ENCODE results near the gene AATK. TPM values are rescaled to one million over a fixed set of nuclear protein-coding genes. Genes with fewer than 3 reads are reported as not detected.
A peak's percentile ranks its signal among the peaks of the same experiment; 100 is the strongest.

Gene AATK
- total RNA-seq, 1 donor from 2014 or later: 72.5 TPM

DNA sequence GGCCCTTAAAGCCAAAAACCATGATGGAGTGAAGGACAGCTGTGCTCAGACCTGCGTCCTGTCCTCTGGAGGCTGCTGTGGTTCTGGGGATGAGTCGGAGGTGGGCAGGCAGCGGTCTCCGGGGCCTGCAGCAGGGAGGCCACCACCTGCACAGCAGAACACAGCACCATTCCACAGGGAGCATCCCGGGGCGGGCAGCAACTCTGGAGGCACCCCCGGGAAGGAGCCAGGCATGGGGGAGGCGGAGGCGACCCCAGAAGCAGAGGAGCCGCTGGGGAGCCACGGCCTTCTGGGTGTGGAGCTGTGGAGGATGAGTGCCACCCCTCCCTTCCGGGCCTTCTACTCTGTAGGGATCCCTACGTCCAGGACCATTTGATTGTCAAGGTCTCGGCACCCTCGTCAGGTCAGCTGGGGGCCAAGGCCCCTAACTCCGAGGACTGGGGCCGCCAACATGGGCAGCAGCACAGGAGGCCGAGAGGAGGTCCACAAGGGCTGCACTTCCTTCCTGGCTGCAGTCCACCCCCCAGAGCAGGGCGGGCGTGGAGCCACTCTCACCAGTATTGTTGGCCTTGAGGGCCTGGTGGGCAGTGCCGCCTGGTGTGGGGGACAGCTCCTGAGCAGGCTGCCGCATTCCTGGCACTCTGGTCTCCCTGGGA is 32.9 kb upstream of the AATK start:
- DNase-seq: no peak
- peaks cover 8% of the 10 kb centered on the region for H3K4me1 ChIP-seq
- no peak overlapping the region for H3K27ac ChIP-seq
- H3K9me3 ChIP-seq: no peaks in the 10 kb centered on the region
- ATAC-seq: no peak
- H3K4me3 ChIP-seq: no peak overlapping the region
- intact Hi-C loops (cut with DNase I): no loop called here
- no peaks in the 10 kb centered on the region for H3K27me3 ChIP-seq
- peaks cover 7% of the 10 kb centered on the region for H3K36me3 ChIP-seq
- TF ChIP-seq, protein P1, sequence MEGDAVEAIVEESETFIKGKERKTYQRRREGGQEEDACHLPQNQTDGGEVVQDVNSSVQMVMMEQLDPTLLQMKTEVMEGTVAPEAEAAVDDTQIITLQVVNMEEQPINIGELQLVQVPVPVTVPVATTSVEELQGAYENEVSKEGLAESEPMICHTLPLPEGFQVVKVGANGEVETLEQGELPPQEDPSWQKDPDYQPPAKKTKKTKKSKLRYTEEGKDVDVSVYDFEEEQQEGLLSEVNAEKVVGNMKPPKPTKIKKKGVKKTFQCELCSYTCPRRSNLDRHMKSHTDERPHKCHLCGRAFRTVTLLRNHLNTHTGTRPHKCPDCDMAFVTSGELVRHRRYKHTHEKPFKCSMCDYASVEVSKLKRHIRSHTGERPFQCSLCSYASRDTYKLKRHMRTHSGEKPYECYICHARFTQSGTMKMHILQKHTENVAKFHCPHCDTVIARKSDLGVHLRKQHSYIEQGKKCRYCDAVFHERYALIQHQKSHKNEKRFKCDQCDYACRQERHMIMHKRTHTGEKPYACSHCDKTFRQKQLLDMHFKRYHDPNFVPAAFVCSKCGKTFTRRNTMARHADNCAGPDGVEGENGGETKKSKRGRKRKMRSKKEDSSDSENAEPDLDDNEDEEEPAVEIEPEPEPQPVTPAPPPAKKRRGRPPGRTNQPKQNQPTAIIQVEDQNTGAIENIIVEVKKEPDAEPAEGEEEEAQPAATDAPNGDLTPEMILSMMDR (IDR thresholded peaks at IDR 0.05): no peak

DNA sequence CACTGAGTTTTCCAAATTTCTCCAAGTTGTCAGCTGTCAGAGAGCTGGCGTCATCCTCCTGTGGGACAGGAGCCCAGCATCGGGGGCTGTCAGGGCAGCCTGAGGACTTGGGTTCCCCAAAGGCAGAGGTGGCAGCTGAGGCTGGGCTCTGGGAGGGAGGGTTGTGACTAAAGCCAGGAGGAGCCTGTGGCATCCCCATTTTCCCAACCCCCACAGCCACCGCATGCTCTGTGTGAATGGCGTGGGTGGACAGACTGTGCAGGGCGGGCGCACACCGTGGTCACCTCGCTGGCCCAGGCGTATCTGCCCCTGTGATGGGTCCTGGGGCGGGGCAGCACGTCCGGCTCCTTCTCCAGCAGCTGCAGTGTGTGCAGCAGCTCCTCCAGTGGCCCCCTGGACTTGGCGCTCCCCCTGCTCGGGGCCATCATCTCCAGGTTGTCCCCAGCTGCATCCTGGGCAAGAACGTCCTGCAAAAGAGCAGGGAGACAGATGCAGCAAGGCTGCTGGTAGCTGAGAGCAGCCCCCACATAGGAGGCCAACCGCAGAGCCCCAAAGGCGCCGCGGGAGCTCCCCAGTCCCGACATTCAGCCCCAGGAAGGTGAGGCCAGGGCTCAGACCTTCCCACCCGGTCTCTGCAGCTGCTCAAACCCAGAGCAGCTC is 31.9 kb upstream of the AATK start:
- no peak for ATAC-seq
- H3K4me1 ChIP-seq: peaks cover 8% of the 10 kb centered on the region
- intact Hi-C loops (cut with DNase I): no loop called here
- H3K27me3 ChIP-seq: no peaks in the 10 kb centered on the region
- peaks cover 7% of the 10 kb centered on the region for H3K36me3 ChIP-seq
- H3K9me3 ChIP-seq: no peaks in the 10 kb centered on the region
- TF ChIP-seq, protein P1 (IDR thresholded peaks at IDR 0.05): no peak
- DNase-seq: no peak
- H3K27ac ChIP-seq: no peak overlapping the region
- no peak overlapping the region for H3K4me3 ChIP-seq

DNA sequence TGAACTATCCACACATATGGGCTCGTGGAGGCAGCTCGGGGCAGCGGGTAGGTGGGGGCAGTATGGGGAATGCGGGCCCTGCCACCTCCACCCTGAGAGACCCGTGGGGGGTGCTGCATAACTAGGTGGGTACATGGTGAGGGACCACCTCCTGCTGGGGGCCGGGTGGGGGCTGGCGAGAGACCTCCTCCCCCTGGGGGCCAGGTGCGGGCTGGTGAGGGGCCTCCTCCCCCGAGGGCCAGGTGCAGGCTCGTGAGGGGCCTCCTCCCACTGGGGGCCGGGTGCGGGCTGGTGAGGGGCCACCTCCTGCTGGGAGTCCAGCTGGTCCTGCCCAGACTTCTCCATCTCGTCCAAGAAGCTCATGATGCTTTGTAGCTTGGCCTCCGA is 31.4 kb upstream of the AATK start:
- no peak overlapping the region for H3K4me3 ChIP-seq
- H3K27ac ChIP-seq: no peak overlapping the region
- TF ChIP-seq, protein P1 (IDR thresholded peaks at IDR 0.05): no peak

DNA sequence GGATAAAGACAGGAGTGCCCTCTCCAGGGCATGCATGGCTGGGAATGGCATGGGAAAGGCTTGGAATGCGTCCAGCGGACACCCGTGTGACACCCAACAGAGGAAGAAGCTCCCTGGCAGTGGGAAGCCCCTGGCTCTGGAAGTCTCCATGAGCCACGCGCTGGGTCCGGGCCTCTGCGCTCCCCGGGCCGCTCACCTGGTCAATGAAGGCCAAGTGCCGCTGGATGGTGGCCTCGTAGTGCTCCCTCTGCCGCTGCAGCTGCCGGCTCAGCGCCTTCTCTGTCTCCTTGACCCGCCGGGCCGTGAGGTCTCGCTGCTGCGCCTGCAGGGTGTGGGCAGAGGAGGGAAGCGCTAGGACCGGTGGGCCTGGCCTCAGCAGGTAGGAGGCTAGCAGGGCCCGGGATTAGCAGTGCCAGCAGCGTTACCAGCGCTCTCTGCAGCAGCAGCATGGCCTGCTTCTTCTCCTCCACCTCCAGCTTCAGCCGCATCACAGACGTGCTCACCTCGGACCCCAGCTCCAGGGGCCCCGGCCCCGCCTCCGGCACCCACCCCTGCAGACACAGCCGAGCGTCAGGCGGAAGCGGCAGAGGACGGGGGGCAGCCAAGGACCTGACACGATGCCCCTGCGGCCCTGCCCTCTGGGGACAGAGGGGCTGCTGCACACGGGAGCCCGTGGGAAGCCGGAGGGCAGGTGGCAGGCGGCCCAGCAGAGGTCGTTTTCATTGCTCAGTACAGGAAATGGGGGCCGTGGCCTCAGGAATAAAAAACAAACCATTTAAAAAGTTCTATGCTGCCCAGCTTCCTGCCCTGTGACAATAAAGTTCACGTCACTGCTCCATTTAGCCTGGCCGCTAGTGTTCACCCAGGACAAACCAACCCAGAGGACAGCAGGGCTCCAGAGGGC is 30.7 kb upstream of the AATK start:
- intact Hi-C loops (cut with DNase I): no loop called here
- Histone ChIP-seq H3K36me3 (peaks cover 7% of the 10 kb centered on the region), H3K27ac (no peak overlapping the region), H3K4me1 (peaks cover 8% of the 10 kb centered on the region), H3K4me3 (peak overlapping the region; percentile 3), H3K27me3 (no peaks in the 10 kb centered on the region), H3K9me3 (no peaks in the 10 kb centered on the region)
- TF ChIP-seq, protein P1 (IDR thresholded peaks at IDR 0.05): no peak
- ATAC-seq (no peak), DNase-seq (no peak)

More for the DNA sequence above, 31.4 kb upstream of the AATK start:
- H3K36me3 ChIP-seq: peaks cover 7% of the 10 kb centered on the region
- no peaks in the 10 kb centered on the region for H3K27me3 ChIP-seq
- ATAC-seq (no peak), DNase-seq (no peak)
- intact Hi-C loops (cut with DNase I): no loop called here
- H3K9me3 ChIP-seq: no peaks in the 10 kb centered on the region
- peaks cover 8% of the 10 kb centered on the region for H3K4me1 ChIP-seq

DNA sequence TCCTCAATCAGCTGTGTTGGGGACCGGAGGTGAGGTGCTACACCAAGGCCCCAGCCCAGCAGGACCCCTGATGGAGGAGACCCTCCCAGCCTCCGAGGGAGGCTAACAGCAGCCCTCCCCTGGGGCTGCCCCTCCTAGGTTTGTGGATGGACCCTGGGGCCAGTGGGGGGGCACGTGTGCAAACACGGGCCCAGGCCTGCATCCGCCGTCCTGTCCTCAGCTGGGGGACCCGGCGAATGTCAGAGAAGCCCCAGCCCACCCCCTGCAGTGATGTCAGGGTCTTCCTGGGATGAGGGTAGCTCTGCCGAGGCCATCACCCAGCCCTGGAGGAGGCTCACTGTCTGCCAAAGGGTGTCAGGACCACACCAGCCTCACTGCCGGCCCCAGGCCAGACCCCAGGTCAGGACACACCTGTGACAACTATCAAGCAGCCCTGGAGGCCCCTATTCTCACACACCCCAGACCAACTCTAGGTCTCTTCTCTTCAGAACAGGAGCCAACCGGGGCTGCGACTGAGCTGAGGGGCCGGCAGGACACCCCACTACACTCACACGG is 30.0 kb upstream of the AATK start:
- Histone ChIP-seq H3K27me3 (no peaks in the 10 kb centered on the region), H3K27ac (no peak overlapping the region), H3K36me3 (peaks cover 7% of the 10 kb centered on the region), H3K4me1 (peaks cover 8% of the 10 kb centered on the region), H3K4me3 (no peak overlapping the region), H3K9me3 (no peaks in the 10 kb centered on the region)
- ATAC-seq (no peak), DNase-seq (no peak)
- intact Hi-C loops (cut with DNase I): no loop called here
- TF ChIP-seq, protein P1 (IDR thresholded peaks at IDR 0.05): no peak
